Vagina (tissue), 2 donors: ENCODE measurements around the gene TAF7L.

Experiments
- POLR2A ChIP-seq, 2 donors: fragments of 450-650 bp; IDR thresholded peaks; one replicate each; pipeline ENCODE4 v1.6.1; 2017; ENCODE audit warnings: antibody characterized with exemption in 2 of 2, mild to moderate bottlenecking in 2 of 2, moderate library complexity in 2 of 2
- POLR2AphosphoS5 ChIP-seq, 2 donors: sonication (generic); formaldehyde crosslinking; IDR thresholded peaks; one replicate each; pipeline ENCODE4 v1.9.0; 2017; ENCODE audit warnings: antibody characterized with exemption in 2 of 2, mild to moderate bottlenecking in 2 of 2, low read depth in 1 of 2; ENCODE audit not compliant: insufficient read depth in 1 of 2

DNA sequence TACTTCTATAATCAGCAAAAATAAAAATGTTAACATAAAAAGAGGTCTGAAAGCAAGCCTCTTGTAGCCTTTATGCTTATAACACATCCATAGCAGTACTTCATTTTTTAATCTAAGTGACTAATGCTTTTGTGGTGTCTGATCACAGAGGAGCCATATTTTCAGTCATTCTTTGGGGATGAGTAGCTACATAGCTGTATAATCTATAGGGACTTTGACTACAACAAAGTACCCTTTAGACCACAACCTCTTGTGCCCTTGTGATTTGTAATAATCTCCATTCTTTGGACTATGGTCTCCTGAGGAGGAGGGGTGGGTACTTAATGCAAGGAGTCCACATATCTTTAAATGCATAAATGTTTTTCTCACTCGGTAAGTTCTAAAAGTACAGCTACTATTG, 62.0 kb downstream of the TAF7L start:
- TF ChIP-seq POLR2AphosphoS5 (IDR thresholded peaks at IDR 0.05; ENCODE audit: insufficient read depth in 1 of 2, low read depth in 1 of 2): no peak
- TF ChIP-seq POLR2A (IDR thresholded peaks at IDR 0.05): no peak
